ENCODE results near the gene LOC101059915.

Gene LOC101059915

GRCh38 chrX:71657267-71657666 lies 10.1 kb upstream of the LOC101059915 start:
- Histone ChIP-seq H3K27me3 (ENCODE audit: insufficient read depth, low read length) (no peaks in the 10 kb centered on the region), H3F3A (ENCODE audit: insufficient read depth, low read length) (no peaks in the 10 kb centered on the region), H3K79me2 (ENCODE audit: insufficient read depth, low read length) (no peaks in the 10 kb centered on the region), H3K9ac (ENCODE audit: low read length) (no peak overlapping the region), H2AFZ (ENCODE audit: low read length) (no peak overlapping the region), H3K4me1 (ENCODE audit: insufficient read depth, low read length, severe bottlenecking) (no peaks in the 10 kb centered on the region), H3K9me3 (ENCODE audit: low read length) (no peaks in the 10 kb centered on the region), H3K27ac (ENCODE audit: low read depth, low read length, poor library complexity, severe bottlenecking) (no peak overlapping the region), H3K4me2 (ENCODE audit: low read length) (no peak overlapping the region), H3K9me2 (ENCODE audit: low read depth, low read length) (no peaks in the 10 kb centered on the region), H3K36me3 (ENCODE audit: insufficient read depth, low read length) (no peaks in the 10 kb centered on the region), H3K4me3 (ENCODE audit: low read depth, low read length, poor library complexity, severe bottlenecking) (no peak overlapping the region), H4K20me1 (ENCODE audit: insufficient read depth, low read length) (no peaks in the 10 kb centered on the region)
- TF ChIP-seq CTCF (IDR thresholded peaks at IDR 0.05; ENCODE audit: low read length): no peak
- no peak for TF ChIP-seq EZH2 (IDR thresholded peaks at IDR 0.05; ENCODE audit: borderline replicate concordance, low read length)

GRCh38 chrX:71659342-71659741 lies 8.0 kb upstream of the LOC101059915 start:
- no peaks in the 10 kb centered on the region for H3F3A ChIP-seq (ENCODE audit: insufficient read depth, low read length)

GRCh38 chrX:71659959-71660358 lies 7.4 kb upstream of the LOC101059915 start:
- Histone ChIP-seq H3K4me1 (ENCODE audit: insufficient read depth, low read length, severe bottlenecking) (no peaks in the 10 kb centered on the region), H3K9me2 (ENCODE audit: low read depth, low read length) (no peaks in the 10 kb centered on the region), H3K9me3 (ENCODE audit: low read length) (no peaks in the 10 kb centered on the region), H4K20me1 (ENCODE audit: insufficient read depth, low read length) (no peaks in the 10 kb centered on the region), H3K9ac (ENCODE audit: low read length) (no peak overlapping the region), H3F3A (ENCODE audit: insufficient read depth, low read length) (no peaks in the 10 kb centered on the region), H3K27me3 (ENCODE audit: insufficient read depth, low read length) (no peaks in the 10 kb centered on the region), H3K4me2 (ENCODE audit: low read length) (no peak overlapping the region), H3K27ac (ENCODE audit: low read depth, low read length, poor library complexity, severe bottlenecking) (no peak overlapping the region), H3K4me3 (ENCODE audit: low read depth, low read length, poor library complexity, severe bottlenecking) (no peak overlapping the region), H2AFZ (ENCODE audit: low read length) (no peak overlapping the region), H3K36me3 (ENCODE audit: insufficient read depth, low read length) (no peaks in the 10 kb centered on the region), H3K79me2 (ENCODE audit: insufficient read depth, low read length) (no peaks in the 10 kb centered on the region)
- TF ChIP-seq CTCF (IDR thresholded peaks at IDR 0.05; ENCODE audit: low read length) (no peak), EZH2 (IDR thresholded peaks at IDR 0.05; ENCODE audit: borderline replicate concordance, low read length) (no peak)

More at GRCh38 chrX:71659342-71659741, 8.0 kb upstream of the LOC101059915 start:
- H3K9me2 ChIP-seq (ENCODE audit: low read depth, low read length): no peaks in the 10 kb centered on the region
- no peaks in the 10 kb centered on the region for H3K79me2 ChIP-seq (ENCODE audit: insufficient read depth, low read length)
- no peaks in the 10 kb centered on the region for H4K20me1 ChIP-seq (ENCODE audit: insufficient read depth, low read length)
- no peaks in the 10 kb centered on the region for H3K27me3 ChIP-seq (ENCODE audit: insufficient read depth, low read length)
- H3K4me2 ChIP-seq (ENCODE audit: low read length): no peak overlapping the region
- H3K36me3 ChIP-seq (ENCODE audit: insufficient read depth, low read length): no peaks in the 10 kb centered on the region
- H2AFZ ChIP-seq (ENCODE audit: low read length): no peak overlapping the region
- H3K27ac ChIP-seq (ENCODE audit: low read depth, low read length, poor library complexity, severe bottlenecking): no peak overlapping the region
- H3K4me3 ChIP-seq (ENCODE audit: low read depth, low read length, poor library complexity, severe bottlenecking): no peak overlapping the region
- H3K9ac ChIP-seq (ENCODE audit: low read length): no peak overlapping the region
- H3K4me1 ChIP-seq (ENCODE audit: insufficient read depth, low read length, severe bottlenecking): no peaks in the 10 kb centered on the region
- no peak for TF ChIP-seq CTCF (IDR thresholded peaks at IDR 0.05; ENCODE audit: low read length)
- TF ChIP-seq EZH2 (IDR thresholded peaks at IDR 0.05; ENCODE audit: borderline replicate concordance, low read length): no peak
- no peaks in the 10 kb centered on the region for H3K9me3 ChIP-seq (ENCODE audit: low read length)

Measured in OCI-LY1 (cell line).